SU-DHL-6 (cell line): ENCODE measurements around the gene IRF2BP1.

ENCODE experiments used
- H2AFZ ChIP-seq: fragments of 200-600 bp; sonication (generic); 2 replicates; pipeline ENCODE4 v1.6.1; 2014; ENCODE audit warnings: low read depth, mild to moderate bottlenecking, moderate library complexity, mixed read lengths, antibody characterized with exemption, low read length; ENCODE audit not compliant: severe bottlenecking
- H3F3A ChIP-seq: fragments of 200-600 bp; shearing (Covaris generic); 2 replicates; pipeline ENCODE4 v1.6.0; 2016; ENCODE audit warnings: antibody characterized with exemption, mild to moderate bottlenecking; ENCODE audit not compliant: insufficient read depth
- H3K27ac ChIP-seq: fragments of 200-600 bp; sonication (generic); 2 replicates; pipeline ENCODE4 v1.5.1; 2016; ENCODE audit warnings: low read depth, mild to moderate bottlenecking, low read length, moderate library complexity, mixed read lengths
- H3K27me3 ChIP-seq: fragments of 200-600 bp; sonication (generic), shearing (Covaris generic); 2 replicates; pipeline ENCODE4 v1.6.0; 2014; ENCODE audit warnings: mild to moderate bottlenecking, low read length
- H3K36me3 ChIP-seq: fragments of 200-600 bp; sonication (generic); 2 replicates; pipeline ENCODE4 v1.6.1; 2014; ENCODE audit warnings: mild to moderate bottlenecking, low read length, mixed read lengths
- H3K4me2 ChIP-seq: fragments of 300-600, 200-600 bp; shearing (Covaris generic), sonication (generic); 2 replicates; pipeline ENCODE4 v1.6.0; 2014; ENCODE audit warnings: low read length, low read depth, mild to moderate bottlenecking; ENCODE audit not compliant: poor library complexity, severe bottlenecking
- H3K4me3 ChIP-seq: fragments of 200-600 bp; sonication (generic); 2 replicates; pipeline ENCODE4 v1.5.1; 2014; ENCODE audit warnings: antibody characterized with exemption, low read length, mild to moderate bottlenecking, mixed read lengths; ENCODE audit not compliant: insufficient read depth, poor library complexity, severe bottlenecking
- H3K79me2 ChIP-seq: fragments of 200-600 bp; sonication (generic); 2 replicates; pipeline ENCODE4 v1.6.1; 2014; ENCODE audit warnings: mild to moderate bottlenecking, low read length, moderate library complexity; ENCODE audit not compliant: insufficient read depth
- H3K9ac ChIP-seq: fragments of 200-600 bp; sonication (generic); 2 replicates; pipeline ENCODE4 v1.7.0; 2014; ENCODE audit warnings: mild to moderate bottlenecking, low read length
- H3K9me2 ChIP-seq: fragments of 200-600 bp; sonication (generic); replicated peaks from 2 replicates; pipeline ENCODE4 v1.6.1; 2014; ENCODE audit warnings: low read length; ENCODE audit not compliant: insufficient read depth
- H3K9me3 ChIP-seq: fragments of 200-600 bp; sonication (generic); 2 replicates; pipeline ENCODE4 v1.6.1; 2014; ENCODE audit warnings: low read length, mixed read lengths; ENCODE audit not compliant: insufficient read depth
- H4K20me1 ChIP-seq: fragments of 200-600 bp; sonication (generic); 2 replicates; pipeline ENCODE4 v1.6.1; 2014; ENCODE audit warnings: low read depth, mild to moderate bottlenecking, antibody characterized with exemption, low read length, moderate library complexity, mixed read lengths
- EZH2phosphoT487 ChIP-seq: fragments of 200-600 bp; sonication (generic), shearing (Covaris generic); conservative IDR thresholded peaks from 2 replicates; pipeline ENCODE4 v1.6.1; 2018; ENCODE audit warnings: mild to moderate bottlenecking, antibody characterized with exemption, low read length, moderate library complexity, mixed read lengths
- TF ChIP-seq, protein P1 (sequence below): fragments of 200-600 bp; sonication (generic); IDR thresholded peaks from one replicate; pipeline ENCODE4 v1.5.1; 2017; ENCODE audit warnings: antibody characterized with exemption, mild to moderate bottlenecking, low read length, moderate library complexity; ENCODE audit not compliant: insufficient read depth, poor library complexity, severe bottlenecking

The IRF2BP1 gene

DNA sequence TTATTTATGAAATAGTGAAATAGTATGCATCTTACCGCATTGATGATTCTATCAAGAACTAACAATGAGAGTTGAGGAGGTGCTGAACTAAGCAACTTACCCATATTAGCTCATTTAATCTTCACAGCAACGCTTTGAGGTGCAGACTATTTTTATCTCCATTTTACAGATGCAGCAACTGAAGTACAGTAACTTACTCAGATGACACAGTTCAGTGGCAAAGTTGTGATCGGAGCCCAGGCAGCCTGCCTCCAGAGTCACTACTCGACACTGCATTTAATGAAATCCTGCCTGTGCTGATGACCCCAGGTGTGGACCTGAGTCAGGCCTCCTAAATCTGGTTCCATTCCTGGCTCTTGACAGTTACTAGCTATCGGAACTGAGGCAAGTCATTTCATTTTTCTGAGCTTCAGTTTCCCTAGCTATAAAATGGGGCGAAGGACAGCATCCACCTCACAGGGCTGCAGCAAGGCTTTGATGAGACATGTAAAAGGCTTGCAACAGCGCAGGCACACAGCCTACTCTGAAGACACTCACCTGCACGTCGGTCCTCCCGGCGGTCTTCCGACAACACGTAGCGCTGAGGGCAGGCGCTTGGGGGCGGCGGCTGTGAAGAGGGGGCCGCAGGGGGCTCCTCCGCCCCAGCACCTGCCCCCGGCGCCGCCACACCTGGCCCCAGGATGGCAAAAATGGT is 14.9 kb upstream of the IRF2BP1 start:
- H3K36me3 ChIP-seq = no peaks in the 10 kb centered on the region
- peak overlapping the region; percentile 80 for H3K4me2 ChIP-seq
- TF ChIP-seq, protein P1, sequence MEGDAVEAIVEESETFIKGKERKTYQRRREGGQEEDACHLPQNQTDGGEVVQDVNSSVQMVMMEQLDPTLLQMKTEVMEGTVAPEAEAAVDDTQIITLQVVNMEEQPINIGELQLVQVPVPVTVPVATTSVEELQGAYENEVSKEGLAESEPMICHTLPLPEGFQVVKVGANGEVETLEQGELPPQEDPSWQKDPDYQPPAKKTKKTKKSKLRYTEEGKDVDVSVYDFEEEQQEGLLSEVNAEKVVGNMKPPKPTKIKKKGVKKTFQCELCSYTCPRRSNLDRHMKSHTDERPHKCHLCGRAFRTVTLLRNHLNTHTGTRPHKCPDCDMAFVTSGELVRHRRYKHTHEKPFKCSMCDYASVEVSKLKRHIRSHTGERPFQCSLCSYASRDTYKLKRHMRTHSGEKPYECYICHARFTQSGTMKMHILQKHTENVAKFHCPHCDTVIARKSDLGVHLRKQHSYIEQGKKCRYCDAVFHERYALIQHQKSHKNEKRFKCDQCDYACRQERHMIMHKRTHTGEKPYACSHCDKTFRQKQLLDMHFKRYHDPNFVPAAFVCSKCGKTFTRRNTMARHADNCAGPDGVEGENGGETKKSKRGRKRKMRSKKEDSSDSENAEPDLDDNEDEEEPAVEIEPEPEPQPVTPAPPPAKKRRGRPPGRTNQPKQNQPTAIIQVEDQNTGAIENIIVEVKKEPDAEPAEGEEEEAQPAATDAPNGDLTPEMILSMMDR = no peak
- TF ChIP-seq EZH2phosphoT487 = no peak
- H3K27ac ChIP-seq = no peak overlapping the region
- H3K9me3 ChIP-seq = no peaks in the 10 kb centered on the region
- no peaks in the 10 kb centered on the region for H4K20me1 ChIP-seq
- H3K9me2 ChIP-seq = no peaks in the 10 kb centered on the region
- no peaks in the 10 kb centered on the region for H3K27me3 ChIP-seq
- peak overlapping the region; percentile 77 for H3K4me3 ChIP-seq
- H3K79me2 ChIP-seq = peaks cover 17% of the 10 kb centered on the region; the same call in 1 of the 2 replicates
- no peaks in the 10 kb centered on the region for H3F3A ChIP-seq
- peak overlapping the region; percentile 82; the same call in 1 of the 2 replicates for H3K9ac ChIP-seq
- no peak overlapping the region for H2AFZ ChIP-seq

DNA sequence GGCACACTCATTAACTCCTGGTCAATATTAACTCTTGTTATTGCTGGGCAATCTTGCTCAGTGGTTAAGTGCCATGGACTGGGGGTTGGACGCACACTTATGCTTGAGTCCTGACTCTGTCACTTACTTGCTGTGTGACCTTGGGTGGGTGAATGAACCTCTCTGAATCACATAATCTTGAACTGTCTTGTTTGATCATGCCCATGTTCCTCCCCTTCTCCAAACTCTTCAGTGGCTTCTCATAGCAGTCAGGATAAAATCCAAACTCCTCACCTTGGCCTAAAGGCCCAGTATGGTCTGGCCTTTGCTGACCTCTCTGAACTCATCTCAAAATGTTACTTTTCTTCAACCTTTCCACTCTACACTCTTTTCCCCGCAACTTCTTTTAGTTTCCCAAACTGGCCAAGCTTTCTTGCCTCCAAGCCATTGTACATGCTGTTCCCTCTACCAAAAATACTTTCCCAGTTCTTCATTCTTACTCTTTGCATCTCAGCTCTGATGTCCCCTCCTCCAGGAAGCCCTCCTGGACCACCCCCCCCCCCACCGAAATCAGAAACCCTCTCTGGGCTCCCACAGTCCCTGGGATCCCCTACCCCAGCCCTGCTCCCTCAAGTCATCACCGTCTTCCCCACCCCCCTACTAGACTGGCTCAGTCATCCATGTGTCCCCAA is 14.1 kb upstream of the IRF2BP1 start:
- peaks cover 17% of the 10 kb centered on the region; the same call in 1 of the 2 replicates for H3K79me2 ChIP-seq
- no peaks in the 10 kb centered on the region for H3K9me3 ChIP-seq
- no peaks in the 10 kb centered on the region for H3F3A ChIP-seq
- no peaks in the 10 kb centered on the region for H3K36me3 ChIP-seq
- H3K4me3 ChIP-seq = no peak overlapping the region
- H3K27ac ChIP-seq = no peak overlapping the region
- no peak overlapping the region for H3K4me2 ChIP-seq
- no peak for TF ChIP-seq EZH2phosphoT487
- TF ChIP-seq, protein P1 = no peak
- no peak overlapping the region for H2AFZ ChIP-seq
- H3K9ac ChIP-seq = no peak overlapping the region
- H3K27me3 ChIP-seq = no peaks in the 10 kb centered on the region
- no peaks in the 10 kb centered on the region for H4K20me1 ChIP-seq
- no peaks in the 10 kb centered on the region for H3K9me2 ChIP-seq

DNA sequence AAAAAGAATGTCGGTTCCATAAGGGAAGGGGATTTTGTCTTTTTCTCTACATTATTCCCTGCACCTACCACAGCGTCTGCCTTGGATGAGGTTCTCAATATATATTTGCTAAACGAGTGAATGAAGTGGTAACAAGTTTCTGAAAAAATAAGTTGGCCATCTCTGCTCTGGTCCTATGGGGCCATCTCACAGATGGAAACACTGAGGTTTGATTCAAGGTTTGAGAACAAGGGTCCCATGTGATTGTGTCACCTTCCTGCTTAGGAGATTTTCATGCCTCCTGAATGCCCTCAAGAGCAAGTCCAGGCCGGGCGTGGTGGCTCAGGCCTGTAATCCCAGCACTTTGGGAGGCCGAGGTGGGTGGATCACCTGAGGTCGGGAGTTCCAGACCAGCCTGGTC is 13.3 kb upstream of the IRF2BP1 start:
- Histone ChIP-seq H4K20me1 (no peaks in the 10 kb centered on the region), H3K4me3 (no peak overlapping the region), H3F3A (no peaks in the 10 kb centered on the region), H3K27me3 (no peaks in the 10 kb centered on the region), H3K79me2 (peaks cover 17% of the 10 kb centered on the region; the same call in 1 of the 2 replicates), H3K36me3 (no peaks in the 10 kb centered on the region), H3K4me2 (no peak overlapping the region), H3K9ac (no peak overlapping the region), H3K27ac (no peak overlapping the region), H3K9me2 (no peaks in the 10 kb centered on the region), H2AFZ (no peak overlapping the region), H3K9me3 (no peaks in the 10 kb centered on the region)
- TF ChIP-seq EZH2phosphoT487 = no peak
- TF ChIP-seq, protein P1 = no peak
